Measurements from ENCODE around the gene CCNK.

CCNK gene

GRCh38 chr14:99441157-99441870 is 39.9 kb upstream of the CCNK start:
- TF ChIP-seq CTCF (conservative IDR thresholded peaks at IDR 0.05), result peak; percentile 30; the same call in 1 of the 2 replicates

GRCh38 chr14:99441918-99442317 is 39.3 kb upstream of the CCNK start:
- H3K27ac ChIP-seq, result no peak overlapping the region
- TF ChIP-seq CTCF (conservative IDR thresholded peaks at IDR 0.05), result no peak

More at GRCh38 chr14:99441157-99441870, 39.9 kb upstream of the CCNK start:
- H3K27ac ChIP-seq, result no peak overlapping the region

GRCh38 chr14:99445931-99446330 is 35.3 kb upstream of the CCNK start:
- TF ChIP-seq CTCF (conservative IDR thresholded peaks at IDR 0.05), result no peak
- no peak overlapping the region for H3K27ac ChIP-seq

- no peak for TF ChIP-seq CTCF (conservative IDR thresholded peaks at IDR 0.05)
- H3K27ac ChIP-seq, result no peak overlapping the region
These were observed 33.5 kb upstream of the CCNK start for GRCh38 chr14:99447739-99448138.

- no peak for TF ChIP-seq CTCF (conservative IDR thresholded peaks at IDR 0.05)
These were observed 30.9 kb upstream of the CCNK start for GRCh38 chr14:99450266-99450665.

GRCh38 chr14:99451234-99451633 is 30.0 kb upstream of the CCNK start:
- no peak for TF ChIP-seq CTCF (conservative IDR thresholded peaks at IDR 0.05)
- no peak overlapping the region for H3K27ac ChIP-seq

More at GRCh38 chr14:99450266-99450665, 30.9 kb upstream of the CCNK start:
- no peak overlapping the region for H3K27ac ChIP-seq

GRCh38 chr14:99452968-99453367 is 28.2 kb upstream of the CCNK start:
- H3K27ac ChIP-seq, result no peak overlapping the region
- TF ChIP-seq CTCF (conservative IDR thresholded peaks at IDR 0.05), result no peak
